ENCODE data around the gene SSBP4. TPM values are rescaled to one million over a fixed set of nuclear protein-coding genes. Genes with fewer than 3 reads are reported as not detected.

Gene SSBP4
- total and polyA plus RNA-seq, 9 of the 15 experiments (the other 6 are each of a cell fraction or from before 2014, with no cell fraction given) = 1.1 to 189 (median 39.0) TPM

- TF ChIP-seq, protein P1, sequence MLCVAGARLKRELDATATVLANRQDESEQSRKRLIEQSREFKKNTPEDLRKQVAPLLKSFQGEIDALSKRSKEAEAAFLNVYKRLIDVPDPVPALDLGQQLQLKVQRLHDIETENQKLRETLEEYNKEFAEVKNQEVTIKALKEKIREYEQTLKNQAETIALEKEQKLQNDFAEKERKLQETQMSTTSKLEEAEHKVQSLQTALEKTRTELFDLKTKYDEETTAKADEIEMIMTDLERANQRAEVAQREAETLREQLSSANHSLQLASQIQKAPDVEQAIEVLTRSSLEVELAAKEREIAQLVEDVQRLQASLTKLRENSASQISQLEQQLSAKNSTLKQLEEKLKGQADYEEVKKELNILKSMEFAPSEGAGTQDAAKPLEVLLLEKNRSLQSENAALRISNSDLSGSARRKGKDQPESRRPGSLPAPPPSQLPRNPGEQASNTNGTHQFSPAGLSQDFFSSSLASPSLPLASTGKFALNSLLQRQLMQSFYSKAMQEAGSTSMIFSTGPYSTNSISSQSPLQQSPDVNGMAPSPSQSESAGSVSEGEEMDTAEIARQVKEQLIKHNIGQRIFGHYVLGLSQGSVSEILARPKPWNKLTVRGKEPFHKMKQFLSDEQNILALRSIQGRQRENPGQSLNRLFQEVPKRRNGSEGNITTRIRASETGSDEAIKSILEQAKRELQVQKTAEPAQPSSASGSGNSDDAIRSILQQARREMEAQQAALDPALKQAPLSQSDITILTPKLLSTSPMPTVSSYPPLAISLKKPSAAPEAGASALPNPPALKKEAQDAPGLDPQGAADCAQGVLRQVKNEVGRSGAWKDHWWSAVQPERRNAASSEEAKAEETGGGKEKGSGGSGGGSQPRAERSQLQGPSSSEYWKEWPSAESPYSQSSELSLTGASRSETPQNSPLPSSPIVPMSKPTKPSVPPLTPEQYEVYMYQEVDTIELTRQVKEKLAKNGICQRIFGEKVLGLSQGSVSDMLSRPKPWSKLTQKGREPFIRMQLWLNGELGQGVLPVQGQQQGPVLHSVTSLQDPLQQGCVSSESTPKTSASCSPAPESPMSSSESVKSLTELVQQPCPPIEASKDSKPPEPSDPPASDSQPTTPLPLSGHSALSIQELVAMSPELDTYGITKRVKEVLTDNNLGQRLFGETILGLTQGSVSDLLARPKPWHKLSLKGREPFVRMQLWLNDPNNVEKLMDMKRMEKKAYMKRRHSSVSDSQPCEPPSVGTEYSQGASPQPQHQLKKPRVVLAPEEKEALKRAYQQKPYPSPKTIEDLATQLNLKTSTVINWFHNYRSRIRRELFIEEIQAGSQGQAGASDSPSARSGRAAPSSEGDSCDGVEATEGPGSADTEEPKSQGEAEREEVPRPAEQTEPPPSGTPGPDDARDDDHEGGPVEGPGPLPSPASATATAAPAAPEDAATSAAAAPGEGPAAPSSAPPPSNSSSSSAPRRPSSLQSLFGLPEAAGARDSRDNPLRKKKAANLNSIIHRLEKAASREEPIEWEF (CRISPR knock-in tag; IDR thresholded peaks at IDR 0.05) = no peak
- TF ChIP-seq, protein P2, sequence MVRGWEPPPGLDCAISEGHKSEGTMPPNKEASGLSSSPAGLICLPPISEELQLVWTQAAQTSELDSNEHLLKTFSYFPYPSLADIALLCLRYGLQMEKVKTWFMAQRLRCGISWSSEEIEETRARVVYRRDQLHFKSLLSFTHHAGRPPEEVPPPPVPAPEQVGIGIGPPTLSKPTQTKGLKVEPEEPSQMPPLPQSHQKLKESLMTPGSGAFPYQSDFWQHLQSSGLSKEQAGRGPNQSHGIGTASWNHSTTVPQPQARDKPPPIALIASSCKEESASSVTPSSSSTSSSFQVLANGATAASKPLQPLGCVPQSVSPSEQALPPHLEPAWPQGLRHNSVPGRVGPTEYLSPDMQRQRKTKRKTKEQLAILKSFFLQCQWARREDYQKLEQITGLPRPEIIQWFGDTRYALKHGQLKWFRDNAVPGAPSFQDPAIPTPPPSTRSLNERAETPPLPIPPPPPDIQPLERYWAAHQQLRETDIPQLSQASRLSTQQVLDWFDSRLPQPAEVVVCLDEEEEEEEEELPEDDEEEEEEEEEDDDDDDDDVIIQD (CRISPR knock-in tag; IDR thresholded peaks at IDR 0.05) = 0 out of 2 replicates have a peak, but pooled peaks have one; percentile 63
- TF ChIP-seq HNRNPLL (IDR thresholded peaks at IDR 0.05; ENCODE audit: low read depth, low read length, poor library complexity, severe bottlenecking) (no peak), BRF1 (IDR thresholded peaks at IDR 0.05; ENCODE audit: borderline replicate concordance, extremely low read depth, insufficient read length) (no peak), CREM (IDR thresholded peaks at IDR 0.05; ENCODE audit: low read depth) (peak; percentile 82), DIDO1 (tag; IDR thresholded peaks at IDR 0.05; ENCODE audit: low read depth) (no peak), CHCHD3 (CRISPR knock-in tag; IDR thresholded peaks at IDR 0.05) (no peak), SETDB1 (IDR thresholded peaks at IDR 0.05; ENCODE audit: low read length) (no peak), ZNF133 (CRISPR knock-in tag; IDR thresholded peaks at IDR 0.05) (no peak), HEY1 (CRISPR knock-in tag; IDR thresholded peaks at IDR 0.05; ENCODE audit: borderline replicate concordance) (no peak), CSDE1 (IDR thresholded peaks at IDR 0.05) (no peak; a peak in 1 of 4 replicates), ZNF134 (CRISPR knock-in tag; conservative IDR thresholded peaks at IDR 0.05) (peak; percentile 60; the same call in 1 of the 2 replicates), IRF1 (CRISPR knock-in tag; IDR thresholded peaks at IDR 0.05; ENCODE audit: borderline replicate concordance) (0 out of 2 replicates have a peak, but pooled peaks have one; percentile 7), ARID3A (IDR thresholded peaks at IDR 0.05; ENCODE audit: borderline replicate concordance, low read depth, low read length) (no peak), SAFB (IDR thresholded peaks at IDR 0.05; ENCODE audit: borderline replicate concordance, low read depth, low read length) (peak; percentile 43; the same call in 1 of the 2 replicates)
- TF ChIP-seq, protein P3, sequence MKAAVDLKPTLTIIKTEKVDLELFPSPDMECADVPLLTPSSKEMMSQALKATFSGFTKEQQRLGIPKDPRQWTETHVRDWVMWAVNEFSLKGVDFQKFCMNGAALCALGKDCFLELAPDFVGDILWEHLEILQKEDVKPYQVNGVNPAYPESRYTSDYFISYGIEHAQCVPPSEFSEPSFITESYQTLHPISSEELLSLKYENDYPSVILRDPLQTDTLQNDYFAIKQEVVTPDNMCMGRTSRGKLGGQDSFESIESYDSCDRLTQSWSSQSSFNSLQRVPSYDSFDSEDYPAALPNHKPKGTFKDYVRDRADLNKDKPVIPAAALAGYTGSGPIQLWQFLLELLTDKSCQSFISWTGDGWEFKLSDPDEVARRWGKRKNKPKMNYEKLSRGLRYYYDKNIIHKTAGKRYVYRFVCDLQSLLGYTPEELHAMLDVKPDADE (conservative IDR thresholded peaks at IDR 0.05; ENCODE audit: control insufficient read depth, low read depth, low read length) = peak; percentile 75
Observed at GRCh38 chr19:18388100-18388959, 30.9 kb upstream of the SSBP4 start (continued).

Measured in K562 (cell line).